Fibroblast of lung (primary cell): ENCODE data around the gene VEGFA. TPM values are rescaled to one million over a fixed set of nuclear protein-coding genes. Genes with fewer than 3 reads are reported as not detected.

Source experiments
- DNase-seq, 2 donors: peaks; one replicate each; pipeline versions ENCODE4 v3.0.0 to v3.0.0-alpha.2; 2010; ENCODE audit warnings: low read depth in 2 of 2
- H2AFZ ChIP-seq: 2 replicates; pipeline ENCODE4 v1.5.1; 2012; ENCODE audit warnings: low read length, control low read depth, inconsistent platforms
- H3K27ac ChIP-seq: 2 replicates; pipeline ENCODE4 v1.5.1; 2011; ENCODE audit warnings: low read length, control low read depth; ENCODE audit not compliant: insufficient read depth
- H3K27me3 ChIP-seq: 2 replicates; pipeline ENCODE4 v1.5.1; 2011; ENCODE audit warnings: mild to moderate bottlenecking, low read length; ENCODE audit not compliant: control insufficient read depth, insufficient read depth
- H3K36me3 ChIP-seq: 2 replicates; pipeline ENCODE4 v1.5.1; 2011; ENCODE audit warnings: low read length; ENCODE audit not compliant: control insufficient read depth, insufficient read depth
- H3K4me1 ChIP-seq: 2 replicates; pipeline ENCODE4 v1.5.1; 2011; ENCODE audit warnings: low read length; ENCODE audit not compliant: control insufficient read depth, insufficient read depth; ENCODE audit errors: extremely low read depth
- H3K4me2 ChIP-seq: 2 replicates; pipeline ENCODE4 v1.5.1; 2011; ENCODE audit warnings: low read length, control low read depth; ENCODE audit not compliant: insufficient read depth; ENCODE audit errors: extremely low read depth
- H3K4me3 ChIP-seq, 4 experiments: fragments of 200-600 bp in 1 of 4; sonication (generic) in 1 of 4; replicated peaks in 1 of 4; 2 replicates each; pipeline ENCODE4 v1.5.1; 2011 to 2016; ENCODE audit warnings: low read length in 4 of 4, low read depth in 3 of 4, mild to moderate bottlenecking in 3 of 4, control low read depth in 2 of 4, inconsistent platforms in 1 of 4, mixed read lengths in 1 of 4; ENCODE audit not compliant: insufficient read depth in 1 of 4; ENCODE audit errors: control extremely low read depth in 1 of 4
- H3K79me2 ChIP-seq: 2 replicates; pipeline ENCODE4 v1.5.1; 2012; ENCODE audit warnings: mild to moderate bottlenecking, low read length, inconsistent platforms; ENCODE audit not compliant: control insufficient read depth, insufficient read depth
- H3K9ac ChIP-seq: 2 replicates; pipeline ENCODE4 v1.5.1; 2011; ENCODE audit warnings: mild to moderate bottlenecking, low read length, control low read depth; ENCODE audit not compliant: insufficient read depth
- H3K9me3 ChIP-seq: 2 replicates; pipeline ENCODE4 v1.5.1; 2012; ENCODE audit warnings: low read depth, low read length; ENCODE audit not compliant: control insufficient read depth, insufficient read depth
- H4K20me1 ChIP-seq: 2 replicates; pipeline ENCODE4 v1.5.1; 2011; ENCODE audit warnings: low read length; ENCODE audit not compliant: control insufficient read depth, insufficient read depth; ENCODE audit errors: extremely low read depth
- EZH2 ChIP-seq: IDR thresholded peaks from 2 replicates; pipeline ENCODE4 v1.5.1; 2012; ENCODE audit warnings: low read length, control low read depth, mild to moderate bottlenecking; ENCODE audit errors: missing control alignments
- polyA plus RNA-seq, 2 donors: library from polyadenylated mRNA; depleted of rRNA in 1 of 2; stranded (reverse) in 1 of 2; unstranded in 1 of 2; fragments of >200 nt; gene quantifications; 2 replicates each; pipeline ENCODE4 v1.2.1, GENCODE V29; 2011 to 2012; ENCODE audit warnings: missing spikeins in 1 of 2
- total RNA-seq: library from RNA; depleted of rRNA; stranded (reverse); fragments of >200 nt; gene quantifications from 2 replicates; pipeline ENCODE4 v1.2.1, GENCODE V29; 2014
- TF ChIP-seq, protein P1 (sequence below), 2 donors: IDR thresholded peaks in 1 of 2; conservative IDR thresholded peaks in 1 of 2; 1 replicate in 1 of 2; 2 replicates in 1 of 2; pipeline ENCODE4 v1.5.1; 2011 to 2012; ENCODE audit warnings: low read length in 2 of 2, control low read depth in 1 of 2, inconsistent platforms in 1 of 2, low read depth in 1 of 2, mild to moderate bottlenecking in 1 of 2

Gene VEGFA
- total and polyA plus RNA-seq, 2 donors (not counting 1 experiment from before 2014, with no cell fraction given) = 111 to 150 TPM

DNA sequence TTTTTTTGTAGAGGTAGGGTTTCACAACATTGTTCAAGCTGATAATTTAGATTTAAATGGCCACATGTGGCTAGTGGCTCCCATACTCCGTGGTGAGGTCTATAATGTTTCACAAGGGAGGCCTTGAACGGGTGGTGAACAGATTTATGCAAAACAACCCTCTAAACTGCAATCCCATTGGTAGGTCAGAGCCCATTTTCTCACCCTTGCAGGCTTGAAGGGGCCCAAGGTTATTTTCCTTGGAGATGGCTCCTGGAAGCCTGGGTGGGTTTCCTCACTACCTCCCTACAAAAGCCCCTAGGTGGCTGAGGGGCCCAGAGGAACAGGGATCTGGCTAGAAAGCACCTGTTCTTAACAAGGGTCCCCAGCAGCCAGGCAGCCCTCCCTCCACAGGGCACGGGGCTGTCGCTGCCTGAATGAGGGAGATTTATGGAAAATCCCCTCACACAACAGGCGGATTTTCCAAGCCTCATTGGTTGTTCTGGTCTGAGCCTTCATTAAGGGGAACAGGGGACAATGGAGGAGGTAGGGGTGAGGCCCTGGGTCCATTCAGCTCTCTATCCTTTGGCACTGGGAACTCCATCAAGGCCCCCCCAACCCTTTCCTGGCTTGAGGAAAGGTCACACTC is 64.6 kb downstream of the VEGFA start:
- Histone ChIP-seq H4K20me1 (no peaks in the 10 kb centered on the region), H3K4me2 (no peak overlapping the region), H3K79me2 (no peaks in the 10 kb centered on the region), H3K36me3 (no peaks in the 10 kb centered on the region), H3K9me3 (no peaks in the 10 kb centered on the region), H3K27ac (no peak overlapping the region), H3K27me3 (peaks cover 4% of the 10 kb centered on the region), H3K4me3 (no peak overlapping the region), H2AFZ (no peak overlapping the region), H3K9ac (no peak overlapping the region), H3K4me1 (peaks cover 16% of the 10 kb centered on the region)
- TF ChIP-seq, protein P1, sequence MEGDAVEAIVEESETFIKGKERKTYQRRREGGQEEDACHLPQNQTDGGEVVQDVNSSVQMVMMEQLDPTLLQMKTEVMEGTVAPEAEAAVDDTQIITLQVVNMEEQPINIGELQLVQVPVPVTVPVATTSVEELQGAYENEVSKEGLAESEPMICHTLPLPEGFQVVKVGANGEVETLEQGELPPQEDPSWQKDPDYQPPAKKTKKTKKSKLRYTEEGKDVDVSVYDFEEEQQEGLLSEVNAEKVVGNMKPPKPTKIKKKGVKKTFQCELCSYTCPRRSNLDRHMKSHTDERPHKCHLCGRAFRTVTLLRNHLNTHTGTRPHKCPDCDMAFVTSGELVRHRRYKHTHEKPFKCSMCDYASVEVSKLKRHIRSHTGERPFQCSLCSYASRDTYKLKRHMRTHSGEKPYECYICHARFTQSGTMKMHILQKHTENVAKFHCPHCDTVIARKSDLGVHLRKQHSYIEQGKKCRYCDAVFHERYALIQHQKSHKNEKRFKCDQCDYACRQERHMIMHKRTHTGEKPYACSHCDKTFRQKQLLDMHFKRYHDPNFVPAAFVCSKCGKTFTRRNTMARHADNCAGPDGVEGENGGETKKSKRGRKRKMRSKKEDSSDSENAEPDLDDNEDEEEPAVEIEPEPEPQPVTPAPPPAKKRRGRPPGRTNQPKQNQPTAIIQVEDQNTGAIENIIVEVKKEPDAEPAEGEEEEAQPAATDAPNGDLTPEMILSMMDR (conservative IDR thresholded peaks at IDR 0.05 in 1 of 2, IDR thresholded peaks at IDR 0.05 in 1 of 2; ENCODE audit: low read depth in 1 of 2, low read length in 2 of 2) = no peak
- no peak for TF ChIP-seq EZH2
- DNase-seq = no peak

GRCh38 chr6:43835872-43836419 is 65.9 kb downstream of the VEGFA start:
- no peak overlapping the region for H3K27ac ChIP-seq
- no peaks in the 10 kb centered on the region for H4K20me1 ChIP-seq
- peaks cover 4% of the 10 kb centered on the region for H3K27me3 ChIP-seq
- no peak overlapping the region for H3K4me2 ChIP-seq
- DNase-seq = peak in 1 of 2 donors; percentile 41
- no peaks in the 10 kb centered on the region for H3K36me3 ChIP-seq
- H3K79me2 ChIP-seq = no peaks in the 10 kb centered on the region
- H3K9ac ChIP-seq = no peak overlapping the region
- no peak for TF ChIP-seq EZH2
- TF ChIP-seq, protein P1 (conservative IDR thresholded peaks at IDR 0.05 in 1 of 2, IDR thresholded peaks at IDR 0.05 in 1 of 2; ENCODE audit: low read depth in 1 of 2, low read length in 2 of 2) = no peak
- peaks cover 17% of the 10 kb centered on the region for H3K4me1 ChIP-seq
- no peaks in the 10 kb centered on the region for H3K9me3 ChIP-seq
- no peak overlapping the region for H2AFZ ChIP-seq
- no peak overlapping the region for H3K4me3 ChIP-seq

Other genes with a start within 250 kb of the VEGFA start
- 18.2 and 20.5 TPM in 2 replicates for gene XPO5, start 194.2 kb upstream of the VEGFA start, total RNA-seq
- gene XPO5, start 194.2 kb upstream of the VEGFA start, polyA plus RNA-seq = 21.7 and 26.1 TPM in 2 replicates
- 19.5 and 21.8 TPM in 2 replicates for gene POLH, start 194.0 kb upstream of the VEGFA start, total RNA-seq
- gene POLH, start 194.0 kb upstream of the VEGFA start, polyA plus RNA-seq = 19.0 and 22.5 TPM in 2 replicates
- gene GTPBP2, start 140.9 kb upstream of the VEGFA start, total RNA-seq = 111 and 174 TPM in 2 replicates
- 44.4 and 45.2 TPM in 2 replicates for gene GTPBP2, start 140.9 kb upstream of the VEGFA start, polyA plus RNA-seq
- 19.2 and 19.3 TPM in 2 replicates for gene MAD2L1BP, start 134.4 kb upstream of the VEGFA start, total RNA-seq
- 34.5 and 39.0 TPM in 2 replicates for gene MAD2L1BP, start 134.4 kb upstream of the VEGFA start, polyA plus RNA-seq
- gene RSPH9, start 125.2 kb upstream of the VEGFA start, total RNA-seq = 1.5 and 1.7 TPM in 2 replicates
- 0.50 and 0.87 TPM in 2 replicates for gene RSPH9, start 125.2 kb upstream of the VEGFA start, polyA plus RNA-seq
- gene MRPS18A, start 82.4 kb upstream of the VEGFA start, total RNA-seq = 39.3 and 42.1 TPM in 2 replicates
- gene MRPS18A, start 82.4 kb upstream of the VEGFA start, polyA plus RNA-seq = 31.8 and 43.7 TPM in 2 replicates